D721Med (cell line): ENCODE results near the gene SH2D4B.
A peak's percentile ranks its signal among the peaks of the same experiment; 100 is the strongest.

ENCODE experiments used
- DNase-seq: peaks from one replicate; pipeline ENCODE4 v3.0.0; 2011; ENCODE audit warnings: low spot score; ENCODE audit not compliant: insufficient read length
- FAIRE-seq: peaks from 2 replicates; lab custom pipeline; 2011; peaks lifted over from hg19 to GRCh38; lab: Jason Lieb, UNC
- TF ChIP-seq, protein P1 (sequence below): IDR thresholded peaks from 2 replicates; pipeline ENCODE4 v1.5.1; 2012; ENCODE audit warnings: mild to moderate bottlenecking, control low read depth; ENCODE audit not compliant: insufficient read depth; ENCODE audit errors: missing control alignments

The SH2D4B gene

DNA sequence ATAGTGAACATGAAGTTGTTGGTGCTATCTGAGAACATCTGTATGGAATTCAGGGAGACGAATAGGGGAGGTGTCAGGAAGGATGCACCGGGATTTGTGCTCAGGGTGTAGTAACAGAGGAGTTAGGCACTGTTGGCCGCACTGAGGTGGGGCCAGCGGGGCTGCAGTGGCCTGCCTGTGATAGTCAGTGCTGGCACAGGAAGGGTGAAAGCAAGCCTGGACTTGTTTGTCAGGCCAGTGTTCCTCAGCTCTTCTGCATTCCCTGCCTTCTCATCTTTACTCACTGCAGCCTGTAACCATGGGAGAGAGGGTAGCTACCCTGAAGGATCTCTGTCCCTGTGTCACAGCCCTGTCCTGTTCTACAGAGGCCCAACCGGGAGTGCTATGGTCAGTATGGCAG, 81.3 kb downstream of the SH2D4B start:
- TF ChIP-seq, protein P1, sequence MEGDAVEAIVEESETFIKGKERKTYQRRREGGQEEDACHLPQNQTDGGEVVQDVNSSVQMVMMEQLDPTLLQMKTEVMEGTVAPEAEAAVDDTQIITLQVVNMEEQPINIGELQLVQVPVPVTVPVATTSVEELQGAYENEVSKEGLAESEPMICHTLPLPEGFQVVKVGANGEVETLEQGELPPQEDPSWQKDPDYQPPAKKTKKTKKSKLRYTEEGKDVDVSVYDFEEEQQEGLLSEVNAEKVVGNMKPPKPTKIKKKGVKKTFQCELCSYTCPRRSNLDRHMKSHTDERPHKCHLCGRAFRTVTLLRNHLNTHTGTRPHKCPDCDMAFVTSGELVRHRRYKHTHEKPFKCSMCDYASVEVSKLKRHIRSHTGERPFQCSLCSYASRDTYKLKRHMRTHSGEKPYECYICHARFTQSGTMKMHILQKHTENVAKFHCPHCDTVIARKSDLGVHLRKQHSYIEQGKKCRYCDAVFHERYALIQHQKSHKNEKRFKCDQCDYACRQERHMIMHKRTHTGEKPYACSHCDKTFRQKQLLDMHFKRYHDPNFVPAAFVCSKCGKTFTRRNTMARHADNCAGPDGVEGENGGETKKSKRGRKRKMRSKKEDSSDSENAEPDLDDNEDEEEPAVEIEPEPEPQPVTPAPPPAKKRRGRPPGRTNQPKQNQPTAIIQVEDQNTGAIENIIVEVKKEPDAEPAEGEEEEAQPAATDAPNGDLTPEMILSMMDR, result no peak
- DNase-seq, result no peak
- no peak for FAIRE-seq

DNA sequence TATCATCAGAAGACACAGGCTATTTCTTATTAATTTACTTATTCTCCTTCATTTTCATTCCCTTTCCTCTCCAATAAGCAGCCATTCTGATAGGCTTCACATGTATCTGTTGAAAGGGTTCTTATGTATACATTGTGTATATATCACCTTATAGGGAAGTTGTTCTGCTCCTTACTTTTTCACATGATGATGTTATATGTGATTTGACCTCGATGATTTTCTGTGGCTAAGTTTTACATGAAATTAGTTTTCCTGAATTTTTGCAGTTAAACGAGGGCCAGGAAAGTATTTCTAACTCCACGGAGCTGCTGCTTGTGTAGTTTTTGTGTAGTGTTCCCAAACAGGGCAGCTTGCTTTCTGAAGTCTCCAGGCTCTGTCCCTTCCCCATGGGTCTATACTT, 84.5 kb downstream of the SH2D4B start:
- TF ChIP-seq, protein P1, result no peak
- FAIRE-seq, result no peak
- DNase-seq, result no peak

DNA sequence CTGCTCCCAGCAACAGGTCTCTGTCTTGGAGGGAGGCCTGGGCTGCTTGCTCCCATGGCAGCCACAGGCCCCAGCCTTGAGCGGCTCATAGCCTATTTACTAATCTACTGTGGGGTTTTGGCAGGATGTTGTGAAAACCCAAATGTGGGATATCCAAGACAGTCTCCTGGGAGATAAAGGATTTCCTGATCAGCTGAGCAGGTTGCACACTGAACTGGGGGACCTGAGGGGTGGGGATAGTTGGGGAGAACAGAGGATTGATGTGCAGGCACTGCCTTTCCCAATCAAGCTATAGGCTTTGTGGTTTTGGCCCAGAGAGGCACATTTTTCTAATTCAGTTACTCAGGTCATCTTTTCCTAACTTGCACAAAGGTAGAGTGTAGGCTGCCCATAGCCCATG, 92.6 kb downstream of the SH2D4B start:
- TF ChIP-seq, protein P1, result no peak
- FAIRE-seq, result no peak
- DNase-seq, result no peak

DNA sequence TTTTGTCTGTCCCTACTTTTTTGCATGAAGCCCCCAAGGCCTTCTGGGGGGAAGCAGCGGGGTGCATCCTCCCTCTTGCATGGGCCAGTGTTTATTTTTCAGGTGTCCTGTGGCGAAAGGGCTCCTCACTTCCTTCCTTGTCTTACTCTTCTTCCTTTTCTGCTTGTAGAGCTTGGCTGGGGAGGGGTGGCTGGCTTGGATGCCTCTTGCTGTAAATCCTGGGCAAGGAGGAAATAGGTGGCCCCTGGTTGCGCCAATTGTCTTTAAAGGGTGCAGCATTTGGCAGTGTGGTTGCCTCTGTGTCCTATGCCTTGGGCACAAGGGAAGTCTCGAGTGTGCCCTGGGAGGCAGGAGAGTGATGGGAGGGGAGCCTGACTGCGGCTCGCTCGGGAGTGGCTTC, 95.0 kb downstream of the SH2D4B start:
- FAIRE-seq, result no peak
- DNase-seq, result no peak
- TF ChIP-seq, protein P1, result no peak

DNA sequence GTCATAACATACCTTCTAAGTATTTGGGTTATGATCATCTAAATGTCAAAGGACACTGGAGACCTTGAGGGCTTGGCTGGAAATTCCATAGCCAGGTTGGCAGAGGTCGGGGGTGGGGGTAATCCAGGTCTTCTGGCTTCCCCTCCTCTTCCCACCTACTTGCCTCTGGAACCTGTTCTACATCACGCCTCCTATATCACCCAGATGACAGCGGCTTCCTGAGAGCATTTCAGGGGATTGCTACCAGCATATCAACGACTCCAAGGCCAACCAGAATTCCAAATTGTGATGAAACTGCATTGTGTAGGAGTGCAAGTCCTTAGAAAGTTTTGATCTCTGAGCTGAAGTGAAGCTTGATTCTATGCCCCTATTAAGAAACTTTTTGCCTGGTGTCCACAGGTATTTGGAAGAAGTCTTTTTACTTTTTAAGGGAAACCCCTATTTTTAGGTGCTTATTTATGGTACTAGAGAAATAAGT, 95.7 kb downstream of the SH2D4B start:
- no peak for FAIRE-seq
- DNase-seq, result no peak
- TF ChIP-seq, protein P1, result no peak

DNA sequence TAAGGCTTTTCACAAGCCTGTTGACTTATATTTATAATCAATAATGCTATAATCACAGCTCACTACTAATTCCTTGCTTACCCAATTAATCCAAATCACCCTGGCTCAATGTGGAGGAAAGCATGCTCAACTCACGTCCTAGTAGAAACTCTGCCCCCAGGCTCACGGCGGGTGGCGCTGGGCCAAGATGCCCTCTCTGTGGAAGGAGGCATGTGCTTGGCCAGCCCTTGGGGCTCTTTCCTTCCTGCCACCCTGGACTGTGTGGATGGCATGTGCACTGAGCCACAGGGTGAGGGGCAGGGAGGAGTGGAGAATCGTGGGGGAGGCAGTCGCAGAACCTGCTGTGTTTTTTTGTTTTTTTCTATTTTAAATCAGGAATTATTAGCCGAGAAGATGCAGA, 96.2 kb downstream of the SH2D4B start:
- TF ChIP-seq, protein P1, result no peak

DNA sequence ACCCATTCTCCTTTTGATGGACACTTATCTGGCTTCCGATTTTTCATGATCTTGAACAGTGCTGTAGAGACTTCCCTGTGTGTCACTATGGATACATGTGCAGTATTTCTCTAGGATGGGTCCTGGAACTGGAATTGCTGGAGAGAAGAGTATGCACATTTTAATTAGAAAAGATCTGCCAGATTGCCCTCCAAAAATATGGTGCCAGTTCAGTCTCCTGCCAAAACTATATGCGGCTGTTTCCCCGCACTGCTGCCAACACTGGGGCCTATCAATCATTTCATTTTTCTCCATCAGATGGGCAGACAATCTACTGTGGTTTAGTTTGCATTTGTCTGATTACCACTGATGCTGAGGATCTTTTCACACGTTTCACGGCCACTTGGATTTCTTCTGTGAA, 105.0 kb downstream of the SH2D4B start:
- no peak for DNase-seq
- no peak for FAIRE-seq
- TF ChIP-seq, protein P1, result no peak

More for the DNA sequence above, 96.2 kb downstream of the SH2D4B start:
- FAIRE-seq (no peak), DNase-seq (peak; percentile 41)
